DOHH2 (cell line): ENCODE data around the gene AURKAIP1.

ENCODE experiments used
- H3F3A ChIP-seq: fragments of 200-600 bp; sonication (generic), shearing (Covaris generic); 2 replicates; pipeline ENCODE4 v1.6.0; 2016; ENCODE audit warnings: antibody characterized with exemption, mild to moderate bottlenecking; ENCODE audit not compliant: control insufficient read depth, insufficient read depth
- H3K27ac ChIP-seq: fragments of 200-600 bp; sonication (generic); 2 replicates; pipeline ENCODE4 v1.5.1; 2014; ENCODE audit warnings: low read depth, mild to moderate bottlenecking, low read length, moderate library complexity
- H3K27me3 ChIP-seq: fragments of 200-600 bp; sonication (generic); 2 replicates; pipeline ENCODE4 v1.6.1; 2014; ENCODE audit warnings: mild to moderate bottlenecking, low read length, mixed read lengths; ENCODE audit not compliant: control insufficient read depth
- H3K36me3 ChIP-seq: fragments of 200-600 bp; sonication (generic); 2 replicates; pipeline ENCODE4 v1.6.1; 2014; ENCODE audit warnings: mild to moderate bottlenecking, low read length, moderate library complexity, mixed read lengths; ENCODE audit not compliant: control insufficient read depth
- H3K4me1 ChIP-seq: fragments of 200-600 bp; sonication (generic); 2 replicates; pipeline ENCODE4 v1.6.1; 2014; ENCODE audit warnings: mild to moderate bottlenecking, low read length, mixed read lengths; ENCODE audit not compliant: control insufficient read depth
- H3K4me2 ChIP-seq: fragments of 200-600 bp; sonication (generic); 2 replicates; pipeline ENCODE4 v1.6.0; 2014; ENCODE audit warnings: mild to moderate bottlenecking, low read length, moderate library complexity
- H3K4me3 ChIP-seq: fragments of 200-600 bp; sonication (generic); 2 replicates; pipeline ENCODE4 v1.5.1; 2014; ENCODE audit warnings: mild to moderate bottlenecking, low read length, mixed read lengths
- H3K79me2 ChIP-seq: fragments of 200-600 bp; sonication (generic); 2 replicates; pipeline ENCODE4 v1.6.1; 2014; ENCODE audit warnings: mild to moderate bottlenecking, low read length, mixed read lengths; ENCODE audit not compliant: control insufficient read depth
- H3K9me2 ChIP-seq: fragments of 200-600 bp; sonication (generic); replicated peaks from 2 replicates; pipeline ENCODE4 v1.6.1; 2014; ENCODE audit warnings: mild to moderate bottlenecking, low read length, mixed read lengths; ENCODE audit not compliant: control insufficient read depth
- H3K9me3 ChIP-seq: fragments of 200-600 bp; sonication (generic); 2 replicates; pipeline ENCODE4 v1.6.1; 2014; ENCODE audit warnings: antibody characterized with exemption, low read length, mixed read lengths; ENCODE audit not compliant: control insufficient read depth, insufficient read depth
- H4K20me1 ChIP-seq: fragments of 200-600 bp; sonication (generic); 2 replicates; pipeline ENCODE4 v1.6.0; 2014; ENCODE audit warnings: low read depth, mild to moderate bottlenecking, antibody characterized with exemption, low read length, moderate library complexity; ENCODE audit not compliant: control insufficient read depth, insufficient read depth
- EZH2phosphoT487 ChIP-seq: fragments of 200-600 bp; sonication (generic); IDR thresholded peaks from 2 replicates; pipeline ENCODE4 v1.6.1; 2017; ENCODE audit warnings: borderline replicate concordance, mild to moderate bottlenecking, antibody characterized with exemption, low read length, moderate library complexity, mixed read lengths
- TF ChIP-seq, protein P1 (sequence below): fragments of 200-600 bp; sonication (generic); IDR thresholded peaks from one replicate; pipeline ENCODE4 v1.5.1; 2014; ENCODE audit warnings: antibody characterized with exemption, mild to moderate bottlenecking, low read depth, low read length; ENCODE audit not compliant: poor library complexity, severe bottlenecking

Gene AURKAIP1

DNA sequence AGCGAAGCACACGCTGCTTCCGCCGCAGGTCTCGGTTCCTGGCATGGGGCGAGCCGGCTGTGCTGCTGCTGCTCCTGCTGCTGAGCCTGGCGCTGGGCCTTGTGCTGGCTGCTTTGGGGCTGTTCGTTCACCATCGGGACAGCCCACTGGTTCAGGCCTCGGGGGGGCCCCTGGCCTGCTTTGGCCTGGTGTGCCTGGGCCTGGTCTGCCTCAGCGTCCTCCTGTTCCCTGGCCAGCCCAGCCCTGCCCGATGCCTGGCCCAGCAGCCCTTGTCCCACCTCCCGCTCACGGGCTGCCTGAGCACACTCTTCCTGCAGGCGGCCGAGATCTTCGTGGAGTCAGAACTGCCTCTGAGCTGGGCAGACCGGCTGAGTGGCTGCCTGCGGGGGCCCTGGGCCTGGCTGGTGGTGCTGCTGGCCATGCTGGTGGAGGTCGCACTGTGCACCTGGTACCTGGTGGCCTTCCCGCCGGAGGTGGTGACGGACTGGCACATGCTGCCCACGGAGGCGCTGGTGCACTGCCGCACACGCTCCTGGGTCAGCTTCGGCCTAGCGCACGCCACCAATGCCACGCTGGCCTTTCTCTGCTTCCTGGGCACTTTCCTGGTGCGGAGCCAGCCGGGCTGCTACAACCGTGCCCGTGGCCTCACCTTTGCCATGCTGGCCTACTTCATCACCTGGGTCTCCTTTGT lies 41.3 kb downstream of the AURKAIP1 start:
- Histone ChIP-seq H3K27me3 (no peaks in the 10 kb centered on the region), H3K36me3 (peaks cover 12% of the 10 kb centered on the region), H3K27ac (no peak overlapping the region), H3K4me2 (no peak overlapping the region), H3K9me2 (no peaks in the 10 kb centered on the region), H3K4me1 (peaks cover 7% of the 10 kb centered on the region; the same call in 1 of the 2 replicates), H3F3A (no peaks in the 10 kb centered on the region), H3K79me2 (no peaks in the 10 kb centered on the region), H3K9me3 (peaks cover 13% of the 10 kb centered on the region), H4K20me1 (peaks cover 5% of the 10 kb centered on the region; the same call in 1 of the 2 replicates), H3K4me3 (no peak overlapping the region)
- TF ChIP-seq EZH2phosphoT487 = no peak
- TF ChIP-seq, protein P1, sequence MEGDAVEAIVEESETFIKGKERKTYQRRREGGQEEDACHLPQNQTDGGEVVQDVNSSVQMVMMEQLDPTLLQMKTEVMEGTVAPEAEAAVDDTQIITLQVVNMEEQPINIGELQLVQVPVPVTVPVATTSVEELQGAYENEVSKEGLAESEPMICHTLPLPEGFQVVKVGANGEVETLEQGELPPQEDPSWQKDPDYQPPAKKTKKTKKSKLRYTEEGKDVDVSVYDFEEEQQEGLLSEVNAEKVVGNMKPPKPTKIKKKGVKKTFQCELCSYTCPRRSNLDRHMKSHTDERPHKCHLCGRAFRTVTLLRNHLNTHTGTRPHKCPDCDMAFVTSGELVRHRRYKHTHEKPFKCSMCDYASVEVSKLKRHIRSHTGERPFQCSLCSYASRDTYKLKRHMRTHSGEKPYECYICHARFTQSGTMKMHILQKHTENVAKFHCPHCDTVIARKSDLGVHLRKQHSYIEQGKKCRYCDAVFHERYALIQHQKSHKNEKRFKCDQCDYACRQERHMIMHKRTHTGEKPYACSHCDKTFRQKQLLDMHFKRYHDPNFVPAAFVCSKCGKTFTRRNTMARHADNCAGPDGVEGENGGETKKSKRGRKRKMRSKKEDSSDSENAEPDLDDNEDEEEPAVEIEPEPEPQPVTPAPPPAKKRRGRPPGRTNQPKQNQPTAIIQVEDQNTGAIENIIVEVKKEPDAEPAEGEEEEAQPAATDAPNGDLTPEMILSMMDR = no peak

DNA sequence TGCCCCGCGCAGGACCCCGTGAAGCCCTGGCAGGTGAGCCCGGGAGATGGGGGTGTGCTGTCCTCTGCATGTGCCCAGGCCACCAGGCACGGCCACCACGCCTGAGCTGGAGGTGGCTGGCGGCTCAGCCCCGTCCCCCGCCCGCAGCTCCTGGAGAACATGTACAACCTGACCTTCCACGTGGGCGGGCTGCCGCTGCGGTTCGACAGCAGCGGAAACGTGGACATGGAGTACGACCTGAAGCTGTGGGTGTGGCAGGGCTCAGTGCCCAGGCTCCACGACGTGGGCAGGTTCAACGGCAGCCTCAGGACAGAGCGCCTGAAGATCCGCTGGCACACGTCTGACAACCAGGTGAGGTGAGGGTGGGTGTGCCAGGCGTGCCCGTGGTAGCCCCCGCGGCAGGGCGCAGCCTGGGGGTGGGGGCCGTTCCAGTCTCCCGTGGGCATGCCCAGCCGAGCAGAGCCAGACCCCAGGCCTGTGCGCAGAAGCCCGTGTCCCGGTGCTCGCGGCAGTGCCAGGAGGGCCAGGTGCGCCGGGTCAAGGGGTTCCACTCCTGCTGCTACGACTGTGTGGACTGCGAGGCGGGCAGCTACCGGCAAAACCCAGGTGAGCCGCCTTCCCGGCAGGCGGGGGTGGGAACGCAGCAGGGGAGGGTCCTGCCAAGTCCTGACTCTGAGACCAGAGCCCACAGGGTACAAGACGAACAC lies 42.1 kb downstream of the AURKAIP1 start:
- Histone ChIP-seq H3K27ac (no peak overlapping the region), H4K20me1 (peaks cover 5% of the 10 kb centered on the region; the same call in 1 of the 2 replicates), H3K9me3 (peaks cover 13% of the 10 kb centered on the region), H3K36me3 (peaks cover 12% of the 10 kb centered on the region), H3K4me1 (peaks cover 7% of the 10 kb centered on the region; the same call in 1 of the 2 replicates), H3K79me2 (no peaks in the 10 kb centered on the region), H3K27me3 (no peaks in the 10 kb centered on the region), H3K4me2 (no peak overlapping the region), H3K4me3 (no peak overlapping the region), H3F3A (no peaks in the 10 kb centered on the region), H3K9me2 (no peaks in the 10 kb centered on the region)
- TF ChIP-seq EZH2phosphoT487 = no peak
- TF ChIP-seq, protein P1 = no peak

DNA sequence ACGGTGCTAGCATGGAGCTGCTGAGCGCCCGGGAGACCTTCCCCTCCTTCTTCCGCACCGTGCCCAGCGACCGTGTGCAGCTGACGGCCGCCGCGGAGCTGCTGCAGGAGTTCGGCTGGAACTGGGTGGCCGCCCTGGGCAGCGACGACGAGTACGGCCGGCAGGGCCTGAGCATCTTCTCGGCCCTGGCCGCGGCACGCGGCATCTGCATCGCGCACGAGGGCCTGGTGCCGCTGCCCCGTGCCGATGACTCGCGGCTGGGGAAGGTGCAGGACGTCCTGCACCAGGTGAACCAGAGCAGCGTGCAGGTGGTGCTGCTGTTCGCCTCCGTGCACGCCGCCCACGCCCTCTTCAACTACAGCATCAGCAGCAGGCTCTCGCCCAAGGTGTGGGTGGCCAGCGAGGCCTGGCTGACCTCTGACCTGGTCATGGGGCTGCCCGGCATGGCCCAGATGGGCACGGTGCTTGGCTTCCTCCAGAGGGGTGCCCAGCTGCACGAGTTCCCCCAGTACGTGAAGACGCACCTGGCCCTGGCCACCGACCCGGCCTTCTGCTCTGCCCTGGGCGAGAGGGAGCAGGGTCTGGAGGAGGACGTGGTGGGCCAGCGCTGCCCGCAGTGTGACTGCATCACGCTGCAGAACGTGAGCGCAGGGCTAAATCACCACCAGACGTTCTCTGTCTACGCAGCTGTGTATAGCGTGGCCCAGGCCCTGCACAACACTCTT lies 42.8 kb downstream of the AURKAIP1 start:
- no peaks in the 10 kb centered on the region for H3K27me3 ChIP-seq

More for the DNA sequence above, 42.8 kb downstream of the AURKAIP1 start:
- TF ChIP-seq, protein P1 = no peak
- no peak for TF ChIP-seq EZH2phosphoT487
- Histone ChIP-seq H3K36me3 (peaks cover 8% of the 10 kb centered on the region), H3K4me1 (peaks cover 7% of the 10 kb centered on the region; the same call in 1 of the 2 replicates), H4K20me1 (peaks cover under 1% of the 10 kb centered on the region; the same call in 1 of the 2 replicates), H3K4me2 (no peak overlapping the region), H3K4me3 (no peak overlapping the region), H3F3A (no peaks in the 10 kb centered on the region), H3K9me3 (peaks cover 13% of the 10 kb centered on the region), H3K79me2 (no peaks in the 10 kb centered on the region), H3K9me2 (no peaks in the 10 kb centered on the region), H3K27ac (no peak overlapping the region)
